Adrenal gland (tissue), 12 donors: ENCODE data around the gene ST8SIA6. TPM values are rescaled to one million over a fixed set of nuclear protein-coding genes. Genes with fewer than 3 reads are reported as not detected.

Experiments
- DNase-seq, 7 donors: peaks; one replicate each; pipeline ENCODE4 v3.0.0-alpha.2; 2019 to 2020
- H3K27ac ChIP-seq, 5 donors: fragments of 200-600 bp; sonication (generic) in 4 of 5; 1 replicate in 3 of 5; 2 replicates in 2 of 5; pipeline versions ENCODE4 v1.5.1 to v1.8.0; 2016 to 2020; ENCODE audit warnings: mild to moderate bottlenecking in 1 of 5
- H3K27me3 ChIP-seq: fragments of 200-600 bp; 2 replicates; pipeline ENCODE4 v1.8.0; 2021
- H3K36me3 ChIP-seq, 2 donors: fragments of 200-600 bp; replicated peaks in 1 of 2; 1 replicate in 1 of 2; 2 replicates in 1 of 2; pipeline versions ENCODE4 v1.5.1 to v1.8.0; 2018 to 2022
- H3K4me1 ChIP-seq, 2 donors: fragments of 200-600 bp; replicated peaks in 1 of 2; 1 replicate in 1 of 2; 2 replicates in 1 of 2; pipeline versions ENCODE4 v1.5.1 to v1.8.0; 2018 to 2021
- H3K4me3 ChIP-seq, 4 donors: fragments of 200-600 bp; sonication (generic) in 3 of 4; one replicate each; pipeline ENCODE4 v1.5.1; 2016 to 2018
- H3K9me3 ChIP-seq, 3 donors: fragments of 200-600 bp; sonication (generic) in 1 of 3; replicated peaks in 1 of 3; 1 replicate in 2 of 3; 2 replicates in 1 of 3; pipeline versions ENCODE4 v1.5.1 to v1.8.0; 2016 to 2021
- CTCF ChIP-seq, 6 experiments: fragments of 450-650 bp in 4 of 6; fragments of 200-600 bp in 2 of 6; sonication (generic) in 1 of 6; IDR thresholded peaks; 1 replicate in 5 of 6; 2 replicates in 1 of 6; pipeline versions ENCODE4 v1.5.1 to v1.8.0; 2016 to 2021; ENCODE audit warnings: antibody characterized with exemption in 6 of 6, mild to moderate bottlenecking in 2 of 6, moderate library complexity in 1 of 6
- POLR2A ChIP-seq, 2 donors: fragments of 450-650 bp; IDR thresholded peaks; one replicate each; pipeline ENCODE4 v1.6.1; 2017; ENCODE audit warnings: antibody characterized with exemption in 2 of 2, mild to moderate bottlenecking in 2 of 2, moderate library complexity in 1 of 2
- WGBS, 4 donors: extraction: QIAGEN DNeasy Blood & Tissue Kit in 2 of 4; methylation state at CpG; one replicate each; pipeline versions ENCODE4 v1.1.5 to v1.1.7; 2013 to 2017; 5-methylcytosine and 5-hydroxymethylcytosine counted together
- intact Hi-C, 2 donors: fragments of 100-400 bp; cut with DNase I; formaldehyde crosslinking; loops; one replicate each; pipeline versions ENCODE4 v1.14.1 to v1.15.0; 2022 to 2023
- polyA plus RNA-seq, 3 donors: library from polyadenylated mRNA; stranded (reverse); fragments of 200-250 nt in 2 of 3; fragments of 350-450 nt in 1 of 3; fragmentation: Illumina TruSeq in 1 of 3; extraction: RNeasy Lipid Tissue Mini Kit (QIAGEN cat#74804) in 1 of 3; gene quantifications; one replicate each; pipeline ENCODE4 v1.2.3, GENCODE V29; 2013 to 2014
- total RNA-seq, 9 donors: library from RNA; depleted of rRNA in 4 of 9; stranded (reverse); fragments of >200 nt in 4 of 9; fragments of 120-200 nt in 1 of 9; fragmentation: NEBNext Ultra II Directional in 1 of 9; extraction: Animal tissue kit (Norgen Biotek cat#: 25700) in 1 of 9; gene quantifications; one replicate each; pipeline versions ENCODE4 v1.1.0 to v1.2.4, GENCODE V29; 2013 to 2023
- donor health status: healthy with polysubstance abuse.
- donor health status: Bipolar disorder and iron deficiency.
- donor health status: DM: yes; HTN: yes; CAD: no.
- donor health status: DM: no; HTN: no; CAD: no.
- donor health status: DM: no; HTN: no; CAD: no.
- donor health status: DM: yes; HTN: yes; CAD: no.

Gene ST8SIA6
- total and polyA plus RNA-seq, 12 donors, result 0.13 to 3.4 (median 0.54) TPM; not detected in 1

GRCh38 chr10:17432723-17433122 is 21.7 kb downstream of the ST8SIA6 start:
- no peaks in the 10 kb centered on the region for H3K4me1 ChIP-seq
- intact Hi-C loops, result loop anchor here in 1 of 2 donors (10.0 kb wide), 1 partner anchor 608 kb away; no protein-coding TSS in a partner anchor
- H3K27ac ChIP-seq, result no peak overlapping the region
- no peaks in the 10 kb centered on the region for H3K36me3 ChIP-seq
- H3K27me3 ChIP-seq, result peaks cover 11% of the 10 kb centered on the region
- no peak for DNase-seq
- H3K4me3 ChIP-seq, result no peak overlapping the region
- 68 to 73% (median 70%) methylated on average over 6 of the region's 6 CpGs for WGBS, 4 donors
- H3K9me3 ChIP-seq, result no peaks in the 10 kb centered on the region
- TF ChIP-seq CTCF (IDR thresholded peaks at IDR 0.05) (no peak), POLR2A (IDR thresholded peaks at IDR 0.05) (no peak)

- Histone ChIP-seq H3K4me3 (no peak overlapping the region), H3K9me3 (no peaks in the 10 kb centered on the region), H3K36me3 (no peaks in the 10 kb centered on the region), H3K4me1 (no peaks in the 10 kb centered on the region), H3K27me3 (peaks cover 11% of the 10 kb centered on the region), H3K27ac (no peak overlapping the region)
- TF ChIP-seq CTCF (IDR thresholded peaks at IDR 0.05), result no peak
- TF ChIP-seq POLR2A (IDR thresholded peaks at IDR 0.05), result no peak
- intact Hi-C loops, result loop anchor here in 1 of 2 donors (10.0 kb wide), 1 partner anchor 607 kb away; no protein-coding TSS in a partner anchor
- DNase-seq, result no peak
- WGBS, 4 donors, result 52 to 63% (median 55%) methylated on average over 7 of the region's 7 CpGs
These were observed 22.5 kb downstream of the ST8SIA6 start for GRCh38 chr10:17431871-17432311.

- peak; percentile 62 to 92 (median 74) for DNase-seq
These were observed 23.6 kb downstream of the ST8SIA6 start for GRCh38 chr10:17430647-17431355.

More at GRCh38 chr10:17430647-17431355, 23.6 kb downstream of the ST8SIA6 start:
- H3K36me3 ChIP-seq, result no peaks in the 10 kb centered on the region
- no peak overlapping the region for H3K4me3 ChIP-seq
- WGBS, 4 donors, result 15 to 23% (median 20%) methylated on average over 7 of the region's 7 CpGs
- intact Hi-C loops, result loop anchor here in 1 of 2 donors (10.0 kb wide), 1 partner anchor 606 kb away; no protein-coding TSS in a partner anchor
- H3K9me3 ChIP-seq, result no peaks in the 10 kb centered on the region
- H3K4me1 ChIP-seq, result no peaks in the 10 kb centered on the region
- no peak overlapping the region for H3K27ac ChIP-seq
- peaks cover 11% of the 10 kb centered on the region for H3K27me3 ChIP-seq
- peak; percentile 67 to 91 (median 80) for TF ChIP-seq CTCF (IDR thresholded peaks at IDR 0.05)
- TF ChIP-seq POLR2A (IDR thresholded peaks at IDR 0.05), result no peak
